Measurements from ENCODE around the gene NDUFV1.
"Not testable (repeated sequence)": the region's sequence is repeated elsewhere in the genome, so short reads cannot be mapped to it uniquely, and the experiment has no call there.

The NDUFV1 gene

DNA sequence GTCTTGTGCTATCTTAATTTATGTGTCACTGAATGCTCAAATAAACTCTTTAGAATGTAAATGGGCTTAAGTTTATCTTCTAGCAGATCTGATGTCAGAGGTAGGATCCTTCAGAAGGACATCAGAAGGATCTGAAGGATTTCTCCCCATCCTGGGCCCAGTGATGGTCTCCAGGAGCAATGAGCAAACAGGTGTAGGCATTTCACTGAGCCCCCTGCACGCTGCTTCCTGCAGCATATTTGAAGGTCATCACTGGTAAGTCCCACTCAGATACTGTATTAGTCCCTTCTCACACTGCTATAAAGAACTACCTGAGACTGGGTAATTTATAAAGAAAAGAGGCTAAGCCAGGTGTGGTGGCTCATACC lies 18.6 kb upstream of the NDUFV1 start:
- H3K4me3 ChIP-seq (ENCODE audit: low read depth, low read length) = no peak overlapping the region
- TF ChIP-seq, protein P1, sequence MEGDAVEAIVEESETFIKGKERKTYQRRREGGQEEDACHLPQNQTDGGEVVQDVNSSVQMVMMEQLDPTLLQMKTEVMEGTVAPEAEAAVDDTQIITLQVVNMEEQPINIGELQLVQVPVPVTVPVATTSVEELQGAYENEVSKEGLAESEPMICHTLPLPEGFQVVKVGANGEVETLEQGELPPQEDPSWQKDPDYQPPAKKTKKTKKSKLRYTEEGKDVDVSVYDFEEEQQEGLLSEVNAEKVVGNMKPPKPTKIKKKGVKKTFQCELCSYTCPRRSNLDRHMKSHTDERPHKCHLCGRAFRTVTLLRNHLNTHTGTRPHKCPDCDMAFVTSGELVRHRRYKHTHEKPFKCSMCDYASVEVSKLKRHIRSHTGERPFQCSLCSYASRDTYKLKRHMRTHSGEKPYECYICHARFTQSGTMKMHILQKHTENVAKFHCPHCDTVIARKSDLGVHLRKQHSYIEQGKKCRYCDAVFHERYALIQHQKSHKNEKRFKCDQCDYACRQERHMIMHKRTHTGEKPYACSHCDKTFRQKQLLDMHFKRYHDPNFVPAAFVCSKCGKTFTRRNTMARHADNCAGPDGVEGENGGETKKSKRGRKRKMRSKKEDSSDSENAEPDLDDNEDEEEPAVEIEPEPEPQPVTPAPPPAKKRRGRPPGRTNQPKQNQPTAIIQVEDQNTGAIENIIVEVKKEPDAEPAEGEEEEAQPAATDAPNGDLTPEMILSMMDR (IDR thresholded peaks at IDR 0.05; ENCODE audit: low read depth, low read length, missing control alignments) = no peak
- no peak for DNase-seq (ENCODE audit: low read depth)

DNA sequence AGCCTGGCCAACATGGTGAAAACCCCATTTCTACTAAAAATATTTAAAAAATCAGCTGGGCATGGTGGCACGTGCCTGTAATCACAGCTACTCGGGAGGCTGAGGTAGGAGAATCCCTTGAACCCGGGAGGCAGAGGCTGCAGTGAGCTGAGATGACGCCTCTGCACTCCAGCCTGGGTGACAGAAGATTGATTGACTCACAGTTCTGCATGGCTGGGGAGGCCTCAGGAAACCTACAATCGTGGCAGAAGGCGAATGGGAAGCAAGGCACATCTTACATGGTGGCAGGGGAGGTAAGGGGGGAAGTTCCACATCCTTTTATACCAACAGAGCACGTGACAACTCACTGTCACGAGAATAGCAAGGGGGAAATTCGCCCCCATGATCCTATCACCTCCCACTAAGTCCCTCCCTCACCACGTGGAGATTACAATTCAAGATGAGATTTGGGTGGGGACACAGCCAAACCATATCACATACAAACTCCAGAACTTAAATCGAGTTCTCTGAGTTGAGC lies 17.8 kb upstream of the NDUFV1 start:
- H3K4me3 ChIP-seq (ENCODE audit: low read depth, low read length); DNase-seq (ENCODE audit: low read depth): not testable (repeated sequence)

DNA sequence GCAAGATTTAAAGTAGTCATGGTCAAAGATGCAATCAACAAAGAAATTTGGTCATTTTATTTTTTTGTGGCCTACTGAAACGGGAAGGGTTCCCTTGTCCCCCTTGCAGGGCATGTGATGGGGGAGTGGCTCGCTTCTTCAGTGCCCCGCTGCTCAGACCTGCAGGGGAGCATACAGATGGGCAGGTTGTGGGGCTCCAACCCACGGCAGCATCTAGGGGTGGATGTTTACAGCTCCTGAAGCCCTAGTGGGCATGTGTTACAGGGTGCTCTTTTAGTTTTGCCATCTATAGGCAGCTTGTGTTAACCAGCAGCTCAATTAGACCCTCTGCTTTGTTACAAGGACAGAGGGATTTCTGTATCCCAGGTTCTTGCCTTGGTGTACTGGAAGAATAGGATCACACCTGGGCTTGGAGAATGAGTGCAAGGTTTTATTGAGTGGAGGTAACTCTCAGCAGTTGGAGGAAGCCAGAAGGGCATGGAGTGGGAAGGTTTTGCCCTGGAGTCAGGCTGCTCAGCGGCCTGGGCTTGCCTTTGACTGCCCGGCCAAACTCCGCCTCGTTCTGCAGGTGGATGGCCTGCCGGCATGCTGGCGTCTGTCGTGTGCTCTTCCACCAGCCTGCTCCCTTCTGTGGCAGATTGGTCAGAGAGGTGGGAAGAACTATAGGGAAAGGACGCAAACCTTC lies 13.7 kb upstream of the NDUFV1 start:
- H3K4me3 ChIP-seq (ENCODE audit: low read depth, low read length) = no peak overlapping the region
- DNase-seq (ENCODE audit: low read depth) = no peak
- TF ChIP-seq, protein P1 (IDR thresholded peaks at IDR 0.05; ENCODE audit: low read depth, low read length, missing control alignments) = no peak

DNA sequence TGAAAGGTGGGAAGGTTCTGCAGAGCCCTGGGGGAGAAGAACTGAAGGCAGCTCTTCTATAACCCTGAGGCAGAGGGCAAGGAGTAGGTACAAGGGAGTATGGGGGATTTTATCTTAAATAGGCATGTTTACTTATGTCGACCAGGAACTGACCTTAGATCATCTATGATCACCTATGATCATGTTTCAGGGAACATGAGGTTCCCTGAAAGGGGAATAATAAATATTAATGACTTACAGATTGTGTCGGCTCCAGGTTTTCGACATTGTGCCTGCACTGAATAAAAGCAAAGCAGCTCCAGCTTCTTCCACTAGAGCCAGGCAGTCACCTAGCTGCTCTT lies 13.2 kb upstream of the NDUFV1 start:
- no peak overlapping the region for H3K4me3 ChIP-seq (ENCODE audit: low read depth, low read length)

DNA sequence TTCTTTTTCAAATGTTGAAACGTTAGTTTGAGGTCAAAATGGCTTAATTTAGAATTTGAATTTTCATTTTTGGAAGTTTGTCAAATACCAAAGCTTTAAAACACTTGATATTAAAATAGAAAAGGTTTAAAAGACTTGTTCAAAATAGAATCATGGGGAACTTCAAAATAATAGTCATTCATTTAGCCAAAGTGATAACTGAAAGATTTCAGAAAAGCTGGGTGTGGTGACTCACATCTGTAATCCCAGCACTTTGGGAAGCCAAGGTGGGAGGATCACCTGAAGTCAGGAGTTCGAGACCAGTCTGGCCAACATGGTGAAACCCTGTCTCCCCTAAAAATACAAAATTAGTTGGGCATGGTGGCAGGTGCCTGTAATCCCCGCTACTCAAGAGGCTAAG lies 12.3 kb upstream of the NDUFV1 start:
- TF ChIP-seq, protein P1 (IDR thresholded peaks at IDR 0.05; ENCODE audit: low read depth, low read length, missing control alignments) = no peak
- DNase-seq (ENCODE audit: low read depth) = no peak
- H3K4me3 ChIP-seq (ENCODE audit: low read depth, low read length) = no peak overlapping the region

More for the DNA sequence above, 13.2 kb upstream of the NDUFV1 start:
- no peak for DNase-seq (ENCODE audit: low read depth)
- TF ChIP-seq, protein P1 (IDR thresholded peaks at IDR 0.05; ENCODE audit: low read depth, low read length, missing control alignments) = no peak

DNA sequence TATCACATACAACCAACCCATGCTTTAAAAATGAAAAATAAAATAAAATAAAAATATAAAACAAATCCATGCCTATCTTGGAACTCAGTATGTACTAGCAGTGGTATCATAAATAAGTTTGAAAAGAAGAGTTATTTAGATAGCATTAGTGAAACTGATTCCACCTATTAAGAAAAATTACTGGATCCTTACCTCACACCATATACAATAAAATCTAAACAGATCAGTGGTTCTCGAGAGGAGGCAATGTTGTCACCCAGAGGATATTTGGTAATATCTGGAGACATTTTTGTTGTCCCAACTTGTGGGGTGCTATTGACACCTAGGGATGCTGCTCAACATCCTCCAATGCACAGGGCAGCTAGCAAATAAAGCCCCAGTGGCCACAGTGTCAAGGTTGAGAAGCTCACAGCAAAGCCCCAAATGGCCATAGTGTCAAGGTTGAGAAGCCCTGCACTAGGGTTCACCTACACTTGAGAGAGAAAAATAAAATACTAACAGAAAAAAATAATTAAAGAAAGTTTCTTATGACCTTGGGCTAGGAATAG lies 9.9 kb upstream of the NDUFV1 start:
- no peak for DNase-seq (ENCODE audit: low read depth)
- TF ChIP-seq, protein P1 (IDR thresholded peaks at IDR 0.05; ENCODE audit: low read depth, low read length, missing control alignments) = no peak
- no peak overlapping the region for H3K4me3 ChIP-seq (ENCODE audit: low read depth, low read length)

DNA sequence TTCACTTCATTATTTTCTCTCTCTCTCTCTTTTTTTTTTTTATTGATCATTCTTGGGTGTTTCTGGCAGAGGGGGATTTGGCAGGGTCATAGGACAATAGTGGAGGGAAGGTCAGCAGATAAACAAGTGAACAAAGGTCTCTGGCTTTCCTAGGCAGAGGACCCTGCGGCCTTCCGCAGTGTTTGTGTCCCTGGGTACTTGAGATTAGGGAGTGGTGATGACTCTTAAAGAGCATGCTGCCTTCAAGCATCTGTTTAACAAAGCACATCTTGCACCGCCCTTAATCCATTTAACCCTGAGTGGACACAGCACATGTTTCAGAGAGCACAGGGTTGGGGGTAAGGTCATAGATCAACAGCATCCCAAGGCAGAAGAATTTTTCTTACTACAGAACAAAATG lies 9.3 kb upstream of the NDUFV1 start:
- not testable (repeated sequence) for DNase-seq (ENCODE audit: low read depth); H3K4me3 ChIP-seq (ENCODE audit: low read depth, low read length)

DNA sequence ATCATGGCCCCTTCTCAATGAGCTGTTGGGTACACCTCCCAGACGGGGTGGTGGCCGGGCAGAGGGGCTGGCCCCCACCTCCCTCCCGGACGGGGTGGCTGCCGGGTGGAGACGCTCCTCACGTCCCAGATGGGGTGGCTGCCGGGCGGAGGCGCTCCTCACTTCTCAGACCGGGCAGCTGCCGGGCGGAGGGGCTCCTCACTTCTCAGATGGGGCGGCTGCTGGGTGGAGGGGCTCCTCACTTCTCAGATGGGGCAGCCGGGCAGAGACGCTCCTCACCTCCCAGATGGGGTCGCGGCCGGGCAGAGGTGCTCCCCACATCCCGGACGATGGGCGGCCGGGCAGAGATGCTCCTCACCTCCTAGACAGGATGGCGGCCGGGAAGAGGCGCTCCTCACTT lies 8.8 kb upstream of the NDUFV1 start:
- not testable (repeated sequence) for DNase-seq (ENCODE audit: low read depth); H3K4me3 ChIP-seq (ENCODE audit: low read depth, low read length)

All from GM12864 (cell line).